Activated gamma-delta T cell treated with Interleukin-2 at 50 U/mL for 16 hours (primary cell): ENCODE data around the gene NAALADL2.
"Not testable (repeated sequence)": the region's sequence is repeated elsewhere in the genome, so short reads cannot be mapped to it uniquely, and the experiment has no call there.

Experiments used
- DNase-seq: peaks from one replicate; pipeline ENCODE4 v3.0.0-alpha.2; 2020

NAALADL2 gene

DNA sequence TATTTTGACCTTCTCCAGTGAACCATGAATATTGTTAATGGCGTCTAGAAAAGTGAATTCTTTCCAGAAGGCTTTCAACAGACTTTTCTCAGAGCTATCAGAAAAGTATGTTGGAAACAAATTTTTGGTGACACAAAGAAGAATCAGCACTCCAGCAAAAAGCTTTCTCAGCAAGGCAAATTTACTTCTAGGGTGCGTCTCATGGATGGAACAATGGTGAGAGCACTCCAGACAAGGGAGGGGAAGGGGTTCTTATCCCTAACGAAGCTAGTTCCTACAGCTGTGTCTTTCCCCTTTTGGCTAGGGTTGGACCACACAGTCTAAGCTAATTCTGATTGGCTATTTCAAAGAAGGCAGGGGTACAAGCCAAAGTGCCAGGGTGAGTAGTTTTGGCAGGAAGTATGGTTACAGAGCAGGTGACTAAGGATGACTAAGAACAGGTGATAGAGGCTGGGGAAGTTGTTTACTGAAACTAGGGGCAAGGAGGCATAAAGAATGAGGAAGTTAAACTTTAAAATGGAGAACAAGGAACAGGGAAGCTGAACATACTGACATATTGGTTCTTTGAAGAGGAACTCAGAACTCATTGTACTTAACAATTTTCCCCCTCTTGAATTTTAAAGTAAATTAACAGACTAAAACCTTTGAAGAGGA, 959.8 kb downstream of the NAALADL2 start:
- DNase-seq: no peak

DNA sequence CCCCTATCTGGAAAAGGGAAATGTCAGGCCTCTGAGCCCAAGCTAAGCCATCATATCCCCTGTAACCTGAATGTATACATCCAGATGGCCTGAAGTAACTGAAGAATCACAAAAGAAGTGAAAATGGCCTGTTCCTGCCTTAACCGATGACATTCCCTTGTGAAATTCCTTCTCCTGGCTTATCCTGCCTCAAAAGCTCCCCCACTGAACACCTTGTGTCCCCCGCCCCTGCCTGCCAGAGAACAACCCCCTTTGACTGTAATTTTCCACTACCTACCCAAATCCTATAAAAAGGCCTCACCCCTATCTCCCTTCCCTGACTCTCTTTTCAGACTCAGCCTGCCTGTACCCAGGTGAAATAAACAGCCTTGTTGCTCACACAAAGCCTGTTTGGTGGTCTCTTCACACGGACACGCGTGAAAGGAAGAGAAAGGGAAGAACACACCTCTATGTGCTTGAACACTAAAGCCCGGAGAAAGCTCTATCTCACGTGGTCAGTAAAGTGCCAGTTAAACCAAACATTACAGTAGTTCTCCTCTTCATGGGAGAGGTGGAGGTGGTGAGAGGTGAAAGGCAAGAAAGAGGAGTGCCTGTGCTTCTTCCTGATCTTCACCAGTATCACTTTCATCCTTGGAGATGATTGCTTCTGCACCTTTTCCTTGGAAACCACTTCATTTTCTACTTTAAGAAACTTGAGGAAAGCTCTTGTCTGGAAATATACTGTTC, 963.8 kb downstream of the NAALADL2 start:
- not testable (repeated sequence) for DNase-seq

DNA sequence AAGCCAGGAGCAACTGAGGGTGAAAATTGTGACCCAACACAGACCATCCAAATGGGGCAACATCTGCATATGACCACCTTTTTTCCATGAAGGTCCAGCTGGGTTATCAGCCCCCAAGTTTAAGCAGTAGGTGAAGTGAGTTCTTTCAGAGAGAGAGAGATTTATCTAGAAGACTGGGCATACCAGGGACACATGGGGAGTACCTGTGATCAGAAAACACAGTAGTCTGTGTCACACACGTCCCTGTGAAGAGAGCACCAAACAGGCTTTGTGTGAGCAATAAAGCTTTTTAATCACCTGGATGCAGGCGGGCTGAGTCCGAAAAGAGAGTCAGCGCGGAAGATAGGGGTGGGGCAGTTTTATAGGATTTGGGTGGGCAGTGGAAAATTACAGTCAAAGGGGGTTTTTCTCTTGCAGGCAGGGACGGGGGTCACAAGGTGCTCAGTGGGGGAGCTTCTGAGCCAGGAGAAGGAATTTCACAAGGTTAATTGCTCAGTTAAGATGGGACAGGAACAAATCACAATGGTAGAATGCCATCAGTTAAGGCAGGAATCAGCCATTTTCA, 966.0 kb downstream of the NAALADL2 start:
- not testable (repeated sequence) for DNase-seq

DNA sequence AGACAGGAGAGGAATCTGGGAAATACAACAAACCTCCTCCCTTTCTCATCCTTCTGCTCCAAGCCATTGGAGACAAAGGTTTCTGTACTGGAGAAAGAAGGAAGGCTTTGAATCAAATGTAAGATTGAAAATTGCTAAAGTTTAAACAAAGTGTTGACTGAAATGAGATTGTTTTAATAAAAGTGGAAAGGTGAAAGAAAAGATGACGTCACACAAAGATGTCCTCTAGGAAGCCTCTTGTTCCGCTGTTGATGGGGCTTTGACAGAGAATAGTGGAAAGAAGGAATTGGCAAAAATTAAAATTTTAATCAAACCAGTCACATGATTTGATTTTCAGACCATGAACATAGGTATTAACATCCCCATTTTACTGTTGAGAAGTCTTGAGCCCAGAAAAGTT, 967.6 kb downstream of the NAALADL2 start:
- no peak for DNase-seq

- DNase-seq: not testable (repeated sequence)
Observed at GRCh38 chr3:175829809-175830208, 970.7 kb downstream of the NAALADL2 start.

GRCh38 chr3:175835763-175836162, 976.6 kb downstream of the NAALADL2 start:
- DNase-seq: not testable (repeated sequence)

- DNase-seq: no peak
Observed at GRCh38 chr3:175836617-175837016, 977.5 kb downstream of the NAALADL2 start.

DNA sequence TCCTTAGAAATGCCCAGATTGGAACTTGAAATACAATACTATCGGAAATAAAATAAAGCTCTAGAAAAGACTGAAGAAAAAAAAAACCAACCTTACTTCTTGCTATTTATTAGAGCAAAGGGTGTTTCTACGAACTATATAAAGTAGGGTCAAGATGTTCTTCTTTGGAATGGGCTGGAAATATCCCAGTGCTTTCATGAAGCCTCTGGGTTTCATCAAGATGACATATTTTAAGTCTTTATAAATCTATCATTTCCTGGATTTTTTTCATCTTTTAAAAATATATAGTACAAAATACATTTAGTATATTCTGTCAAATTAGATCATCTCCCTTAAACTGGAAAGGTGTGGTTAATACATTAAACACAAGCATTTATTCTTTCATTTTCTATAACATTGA, 978.8 kb downstream of the NAALADL2 start:
- no peak for DNase-seq

GRCh38 chr3:175839366-175840005, 980.4 kb downstream of the NAALADL2 start:
- DNase-seq: no peak

- DNase-seq: no peak
Observed at GRCh38 chr3:175851541-175851940, 992.4 kb downstream of the NAALADL2 start.

DNA sequence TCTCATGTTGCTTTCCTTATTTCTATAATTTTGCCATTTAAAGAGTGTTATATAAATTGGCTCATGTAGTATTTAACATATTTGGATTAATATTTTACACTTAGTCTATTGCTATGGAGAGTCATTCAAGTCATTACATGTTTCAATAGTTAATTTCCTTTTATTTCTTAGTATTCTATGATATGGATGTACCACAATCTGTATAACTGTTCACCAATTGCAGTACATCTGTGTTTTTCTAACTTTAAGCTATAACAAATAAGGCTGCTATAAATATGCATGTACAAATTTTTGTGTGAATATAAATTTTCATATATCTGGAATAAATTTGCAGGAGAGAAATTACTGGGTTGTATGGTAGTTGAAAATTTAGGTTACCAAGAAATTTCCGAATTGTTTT, 993.4 kb downstream of the NAALADL2 start:
- DNase-seq: no peak

DNA sequence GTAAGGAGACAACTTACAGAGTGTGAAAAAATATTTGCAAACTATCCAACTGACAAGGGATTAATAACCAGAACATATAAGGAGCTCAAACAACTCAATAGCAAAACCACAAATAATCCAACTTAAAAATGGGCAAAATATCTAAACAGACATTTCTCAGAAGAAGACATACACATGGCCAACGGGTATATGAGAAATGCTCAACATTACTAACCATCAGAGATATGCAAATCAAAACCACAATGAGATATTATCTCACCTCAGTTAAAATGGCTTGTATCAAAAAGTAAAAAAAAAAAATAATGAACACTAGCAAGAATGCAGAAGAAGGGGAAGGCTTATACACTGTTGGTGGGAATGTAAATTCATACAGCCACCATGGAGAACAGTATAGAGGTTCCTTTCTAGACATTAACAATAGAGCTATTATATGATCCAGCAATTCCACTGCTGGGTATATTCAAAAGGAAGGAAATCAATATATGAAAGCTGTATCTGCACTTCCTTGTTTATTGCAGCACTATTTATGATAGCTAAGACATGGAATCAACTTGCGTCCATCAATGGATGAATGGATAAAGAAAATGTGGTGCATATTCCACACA, 998.6 kb downstream of the NAALADL2 start:
- no peak for DNase-seq
